DMS79 (cell line): Measurements from ENCODE around the gene DNAH1.
A peak's percentile ranks its signal among the peaks of the same experiment; 100 is the strongest.

ENCODE experiments used
- DNase-seq: peaks from one replicate; lab custom pipeline; 2025; lab: John Stamatoyannopoulos, UW

The DNAH1 gene

DNA sequence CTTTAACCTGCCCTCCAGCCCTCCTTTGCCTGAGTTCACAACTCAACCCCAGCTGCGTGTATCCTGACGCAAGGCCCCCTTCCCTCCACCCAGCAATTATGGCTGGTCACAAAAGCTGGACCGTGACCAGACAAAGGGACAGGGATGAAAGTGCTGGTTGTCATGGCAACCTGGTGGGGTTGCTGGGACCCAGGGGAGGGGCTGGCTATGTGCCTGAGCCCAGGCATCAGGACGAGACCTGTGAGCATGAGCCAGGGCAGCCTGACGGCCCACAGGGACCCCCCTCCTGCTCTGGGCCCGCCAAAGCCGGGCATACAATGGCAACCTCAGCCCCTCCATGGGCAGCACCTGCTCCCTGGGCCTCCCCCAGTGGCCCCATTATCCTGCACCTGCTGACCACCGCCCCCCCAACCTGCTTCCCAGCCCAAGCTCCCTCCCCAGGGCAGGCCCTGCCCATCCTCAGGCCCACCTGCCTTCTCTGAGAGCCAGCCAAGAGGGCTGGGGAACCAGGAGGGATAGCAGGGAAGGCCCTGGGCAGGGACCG lies 4.5 kb upstream of the DNAH1 start:
- no peak for DNase-seq

DNA sequence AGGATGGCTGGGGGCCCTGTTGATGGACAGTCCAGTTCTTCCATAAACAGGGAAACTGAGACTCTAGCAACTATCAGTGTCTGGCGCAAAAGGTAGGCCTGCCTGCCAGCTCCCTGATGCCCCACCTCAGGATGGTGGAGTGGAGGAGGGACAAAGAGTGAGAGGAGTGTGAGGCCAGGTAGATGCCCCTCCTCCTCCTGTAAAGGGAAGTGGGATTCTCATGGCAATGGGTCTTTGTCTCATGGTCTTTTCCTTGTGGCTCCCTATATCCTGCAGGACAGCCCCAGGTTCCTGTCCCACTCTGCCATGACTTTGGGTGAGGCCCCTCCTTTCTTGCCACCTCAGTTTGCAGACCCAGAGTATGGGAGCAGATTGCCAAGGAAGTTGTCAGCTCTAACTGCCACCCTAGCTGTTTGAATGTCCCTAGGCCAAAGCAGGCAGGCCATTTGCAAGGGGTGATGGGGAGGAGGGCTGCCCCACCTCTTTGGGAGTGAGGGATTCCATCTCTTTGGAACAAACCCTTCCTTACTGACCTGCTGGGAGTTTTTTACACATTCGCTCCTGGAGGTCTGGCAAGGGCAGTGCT lies 2.8 kb upstream of the DNAH1 start:
- no peak for DNase-seq

DNA sequence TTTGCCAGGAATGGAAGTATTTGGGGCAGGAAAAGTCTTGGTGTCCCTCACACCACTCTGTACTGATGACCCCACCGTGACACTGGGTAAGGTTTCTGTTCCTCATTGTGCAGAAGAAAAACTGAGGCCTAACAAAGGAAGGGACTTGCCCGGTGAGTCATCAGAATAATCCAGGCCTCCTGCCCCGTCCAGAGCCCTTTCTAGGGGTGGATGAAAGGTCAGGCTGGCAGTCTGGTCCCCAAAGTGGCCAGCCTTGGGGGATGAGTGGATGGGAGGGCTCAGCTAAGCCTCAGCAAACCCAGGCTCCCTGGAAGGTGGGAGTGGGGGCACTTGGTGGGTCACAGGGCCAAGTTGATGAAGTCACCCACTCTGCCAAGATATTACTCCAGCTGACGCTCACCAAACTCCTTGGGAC lies 2.3 kb upstream of the DNAH1 start:
- no peak for DNase-seq

DNA sequence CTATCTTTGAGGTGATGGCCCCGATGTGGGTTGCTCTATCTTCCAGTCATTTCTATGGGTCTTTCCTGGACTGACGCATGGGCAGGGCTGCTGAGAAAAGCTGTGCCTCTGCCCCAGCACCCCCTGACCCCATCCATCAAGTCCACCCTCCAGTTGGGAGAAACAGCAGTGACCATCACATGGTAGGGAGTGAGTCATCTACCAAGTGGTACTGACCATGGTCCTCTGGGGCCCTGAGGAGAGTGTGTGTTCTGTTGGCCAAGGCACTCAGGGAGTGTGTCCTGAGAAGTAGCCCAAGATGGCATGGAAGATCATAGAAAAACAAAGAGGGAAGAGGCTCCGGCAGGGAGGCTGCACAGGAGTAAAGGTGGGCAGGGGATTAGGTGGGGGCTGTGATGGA lies 1.6 kb upstream of the DNAH1 start:
- no peak for DNase-seq

DNA sequence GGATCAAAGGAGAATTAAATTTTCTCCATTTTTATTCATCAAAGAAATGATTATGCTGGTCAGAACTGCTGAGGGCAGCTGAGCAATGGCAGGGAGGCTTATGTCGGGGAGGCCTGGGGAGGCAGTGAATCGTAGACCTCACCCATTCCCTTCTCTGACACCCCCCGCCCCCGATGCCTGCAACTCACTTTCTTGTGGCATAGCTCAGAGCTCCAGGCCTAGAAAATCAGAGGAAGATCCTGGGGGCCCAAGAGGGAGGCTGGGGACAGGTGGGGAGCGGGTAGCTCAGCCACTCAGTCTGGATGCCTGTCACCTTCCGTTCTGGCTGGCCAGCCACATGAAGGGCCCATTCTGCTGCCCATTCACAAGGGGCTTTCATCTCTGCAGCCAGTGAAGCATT lies 1.1 kb upstream of the DNAH1 start:
- no peak for DNase-seq

DNA sequence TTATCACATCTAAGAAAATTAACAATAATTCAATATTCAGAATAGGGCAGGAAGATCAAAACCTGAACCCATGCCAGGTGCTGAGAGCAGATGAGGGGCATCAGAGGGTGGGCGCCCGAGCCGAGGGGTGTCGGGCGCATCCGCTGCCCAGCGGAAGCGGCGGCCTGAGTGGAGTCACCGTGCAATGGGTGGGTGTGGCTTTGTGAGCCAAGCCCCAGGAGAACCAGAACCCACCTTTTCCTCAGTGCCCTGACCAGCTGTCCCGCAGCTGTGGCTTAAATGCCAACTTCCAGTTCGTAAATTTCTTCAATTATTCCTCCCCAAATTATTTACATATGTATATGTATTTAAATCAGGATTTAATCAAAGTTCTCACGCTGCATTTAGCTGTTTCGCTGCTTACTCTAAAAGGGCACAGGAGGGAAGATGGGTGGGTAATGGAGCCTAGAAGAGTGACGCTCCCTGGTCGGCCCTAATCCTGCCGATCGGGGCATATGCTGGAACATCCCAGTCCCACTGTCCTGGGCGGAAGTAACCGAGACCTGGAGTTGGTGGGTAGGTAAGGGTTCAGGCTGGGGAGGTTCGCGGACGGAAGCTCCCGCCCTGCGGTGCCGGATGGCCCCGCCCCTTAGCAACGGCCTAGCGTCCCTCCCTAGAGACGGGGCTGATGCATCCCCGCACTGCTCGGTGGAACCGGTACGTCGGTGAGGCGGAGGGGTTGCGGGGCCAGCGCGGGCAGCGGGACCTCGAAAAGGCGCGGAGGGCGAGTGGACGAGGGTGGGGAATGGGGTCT lies 1.3 kb downstream of the DNAH1 start:
- peak; percentile 16 for DNase-seq

DNA sequence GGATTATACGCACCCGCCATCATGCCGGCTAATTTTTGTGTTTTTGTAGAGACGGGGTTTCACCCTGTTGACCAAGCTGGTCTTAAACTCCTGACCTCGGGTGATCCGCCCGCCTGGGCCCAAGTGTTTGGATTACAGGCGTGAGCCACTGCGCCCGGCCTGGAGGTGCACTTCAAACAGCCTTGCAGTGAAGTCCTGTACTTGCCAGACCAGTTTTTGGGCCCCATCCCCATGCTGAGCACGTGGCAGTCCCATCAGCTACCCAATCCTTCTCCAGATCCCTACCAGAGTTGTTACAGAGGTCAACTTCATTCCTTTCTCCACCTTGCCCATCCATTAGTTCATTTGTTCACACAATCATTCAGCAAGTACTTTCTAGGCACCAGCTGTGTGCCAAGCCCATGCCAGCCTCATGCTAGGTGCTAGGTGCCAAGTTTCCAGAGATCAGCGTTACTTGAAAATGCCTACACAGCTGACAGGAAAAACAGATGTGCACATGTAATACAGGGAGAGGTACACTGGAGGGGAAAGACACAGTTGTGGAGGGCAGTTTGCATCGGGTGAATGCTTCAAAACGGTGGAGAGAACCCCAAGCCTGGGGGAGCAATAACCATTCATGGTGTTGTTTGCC lies 2.2 kb downstream of the DNAH1 start:
- no peak for DNase-seq

DNA sequence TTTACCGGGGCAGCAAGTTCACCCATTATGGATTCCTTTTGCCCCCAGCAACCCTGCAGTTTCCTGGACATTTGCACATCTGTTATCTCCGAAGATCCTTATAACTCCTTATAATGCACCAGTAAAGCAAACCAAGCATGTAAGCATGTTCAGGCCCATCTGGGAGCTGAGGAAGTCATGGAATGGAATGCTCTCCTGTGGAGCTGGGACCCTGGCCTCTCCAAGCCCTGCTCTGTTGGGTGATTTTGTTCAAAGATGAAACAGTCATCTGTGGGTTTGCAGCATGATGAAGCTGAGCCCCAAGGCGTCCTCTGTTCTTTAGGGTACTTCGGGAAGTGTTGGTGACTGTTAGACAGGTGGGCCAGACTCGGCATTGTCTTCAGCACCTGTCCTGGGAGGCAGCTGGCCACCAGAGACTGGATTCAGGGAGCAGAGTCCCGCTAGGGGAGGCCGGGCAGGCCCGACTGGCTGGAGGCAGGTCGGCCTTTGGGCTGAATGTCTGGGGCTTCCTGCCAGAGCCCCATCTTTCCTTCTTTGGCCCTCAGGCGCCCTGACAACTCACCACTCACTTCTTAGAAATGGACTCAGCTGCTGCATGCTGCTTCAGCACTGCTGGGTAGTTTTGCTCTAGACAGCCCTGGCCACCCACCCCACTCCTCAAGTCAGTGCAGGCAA lies 3.9 kb downstream of the DNAH1 start:
- DNase-seq = no peak

DNA sequence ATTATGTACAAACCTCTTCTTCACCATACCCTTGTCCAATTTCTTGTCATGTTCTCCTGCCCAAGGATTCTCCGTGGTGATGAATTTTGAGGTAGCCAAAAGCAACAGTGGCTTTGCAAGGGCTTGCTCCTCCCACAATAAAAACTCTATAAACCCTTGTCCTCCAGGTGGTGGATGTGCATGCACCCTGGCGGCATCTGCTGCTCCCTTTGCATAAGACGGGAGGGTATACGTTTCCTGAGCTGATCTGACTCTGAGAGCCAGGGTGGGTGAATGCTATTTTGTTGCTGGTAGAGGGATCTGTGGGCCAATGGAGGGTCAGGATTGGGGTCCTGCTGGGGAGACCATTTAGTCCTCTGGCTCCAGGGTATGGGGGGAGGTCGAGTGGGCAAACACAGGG lies 5.4 kb downstream of the DNAH1 start:
- DNase-seq = no peak

DNA sequence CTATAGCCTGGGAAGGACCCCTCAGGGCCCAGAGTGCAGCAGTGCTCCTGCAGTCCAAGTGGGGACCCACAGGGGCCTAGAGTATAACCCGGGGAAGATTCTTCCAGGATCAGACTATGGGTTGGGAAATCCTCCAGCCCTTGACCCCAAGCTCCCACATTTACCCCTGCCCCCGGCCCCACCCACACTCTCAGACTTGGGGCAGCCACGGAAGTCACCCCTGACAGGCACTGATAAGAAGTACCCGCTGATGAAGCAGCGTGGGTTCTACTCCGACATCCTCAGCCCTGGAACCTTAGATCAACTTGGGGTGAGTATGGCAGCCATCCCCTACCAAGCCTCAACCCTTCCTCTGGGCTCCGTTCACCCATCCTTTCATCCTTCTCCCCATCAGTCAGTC lies 6.3 kb downstream of the DNAH1 start:
- no peak for DNase-seq

DNA sequence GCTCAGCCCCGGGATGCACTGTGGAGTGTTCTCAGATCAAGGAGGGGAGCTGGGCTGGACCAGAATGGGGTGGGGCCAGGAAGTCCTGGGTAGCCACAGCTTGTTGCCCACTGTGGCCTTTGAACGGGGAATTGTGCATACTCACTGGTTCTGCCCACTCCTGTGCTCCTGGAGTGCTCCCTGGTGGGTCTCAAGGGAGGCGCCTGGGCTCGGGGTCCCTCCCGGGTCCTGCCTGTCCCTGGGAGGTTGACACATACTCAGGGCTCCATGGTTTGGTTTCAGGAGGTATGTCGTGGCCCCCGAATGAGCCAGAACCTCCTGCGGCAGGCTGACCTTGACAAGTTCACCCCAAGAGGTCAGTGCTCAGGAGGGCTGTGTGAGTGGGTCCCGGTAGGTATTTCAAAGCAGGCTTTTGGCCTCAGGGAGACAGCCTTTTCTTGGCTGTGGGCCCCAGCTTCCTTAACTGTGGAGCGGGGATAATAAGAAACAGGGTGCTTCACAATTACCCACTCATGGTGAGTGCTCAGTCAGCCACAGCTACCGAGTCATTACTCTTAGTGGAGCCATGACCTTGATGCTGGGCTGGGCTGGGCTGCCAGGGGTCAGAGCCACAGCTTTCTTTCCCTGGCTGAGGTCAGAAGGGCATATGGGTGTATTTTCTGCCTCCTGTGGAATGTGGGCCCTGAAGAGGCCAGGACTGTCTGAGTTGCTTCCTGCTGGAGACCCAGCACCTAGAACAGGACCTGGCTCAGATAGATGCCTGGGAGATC lies 7.6 kb downstream of the DNAH1 start:
- no peak for DNase-seq

DNA sequence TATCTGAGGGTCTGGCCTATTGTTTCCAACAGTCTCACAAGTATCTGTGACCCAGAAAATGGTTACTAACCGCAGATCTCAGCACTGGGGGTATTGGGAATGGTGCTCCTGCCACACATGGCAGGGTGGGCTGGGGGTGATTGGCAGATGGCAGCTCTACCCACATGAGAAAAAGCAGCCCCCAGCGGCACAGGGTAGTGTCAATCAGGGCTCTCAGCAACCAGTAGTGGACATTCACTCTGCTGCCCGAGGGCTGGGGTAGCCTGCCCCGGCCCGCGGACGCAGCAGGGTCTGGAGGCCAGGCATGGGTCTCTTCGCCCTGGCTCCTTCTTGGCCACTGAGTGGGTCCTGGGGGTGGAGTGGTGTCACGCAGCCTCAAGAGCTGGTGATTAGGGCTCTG lies 8.6 kb downstream of the DNAH1 start:
- no peak for DNase-seq

DNA sequence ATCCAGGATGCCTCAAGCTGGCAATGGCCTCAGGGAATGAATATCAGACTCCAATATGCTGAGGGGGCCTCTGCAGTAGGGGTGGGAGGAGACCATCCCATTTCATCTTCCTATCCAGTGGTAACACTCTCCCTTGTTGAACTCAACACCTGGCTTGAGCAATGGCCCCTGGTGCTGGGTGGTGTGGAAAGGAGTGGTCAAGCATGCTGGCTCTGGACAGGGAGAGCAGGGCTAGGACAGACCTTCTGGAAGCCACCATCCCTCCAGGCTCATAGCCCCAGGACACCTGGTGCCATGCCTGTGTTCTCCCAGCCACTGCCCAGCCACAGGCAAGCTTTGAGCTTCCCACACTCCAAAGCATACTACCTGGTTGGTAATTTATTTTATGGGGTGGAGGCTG lies 9.6 kb downstream of the DNAH1 start:
- DNase-seq = no peak

DNA sequence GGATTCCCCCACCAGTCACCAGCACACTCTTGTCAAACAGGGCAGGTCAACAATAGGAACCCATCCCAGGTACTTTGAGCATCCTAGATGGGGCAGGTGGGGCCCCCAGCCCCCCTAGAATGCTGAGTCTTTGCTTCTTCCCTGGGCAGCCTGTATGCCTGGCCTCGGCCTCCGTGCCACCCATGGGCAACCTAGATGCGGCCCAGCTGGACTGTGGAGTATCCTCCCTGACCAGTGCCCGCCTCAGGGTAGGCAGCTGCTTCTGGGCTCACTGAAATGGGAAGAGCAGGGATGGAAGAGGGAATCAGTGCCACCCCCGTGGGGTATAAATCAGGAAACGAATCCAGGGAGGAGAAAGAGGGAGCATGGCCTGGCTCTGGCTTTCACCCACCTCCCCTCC lies 10.9 kb downstream of the DNAH1 start:
- no peak for DNase-seq

DNA sequence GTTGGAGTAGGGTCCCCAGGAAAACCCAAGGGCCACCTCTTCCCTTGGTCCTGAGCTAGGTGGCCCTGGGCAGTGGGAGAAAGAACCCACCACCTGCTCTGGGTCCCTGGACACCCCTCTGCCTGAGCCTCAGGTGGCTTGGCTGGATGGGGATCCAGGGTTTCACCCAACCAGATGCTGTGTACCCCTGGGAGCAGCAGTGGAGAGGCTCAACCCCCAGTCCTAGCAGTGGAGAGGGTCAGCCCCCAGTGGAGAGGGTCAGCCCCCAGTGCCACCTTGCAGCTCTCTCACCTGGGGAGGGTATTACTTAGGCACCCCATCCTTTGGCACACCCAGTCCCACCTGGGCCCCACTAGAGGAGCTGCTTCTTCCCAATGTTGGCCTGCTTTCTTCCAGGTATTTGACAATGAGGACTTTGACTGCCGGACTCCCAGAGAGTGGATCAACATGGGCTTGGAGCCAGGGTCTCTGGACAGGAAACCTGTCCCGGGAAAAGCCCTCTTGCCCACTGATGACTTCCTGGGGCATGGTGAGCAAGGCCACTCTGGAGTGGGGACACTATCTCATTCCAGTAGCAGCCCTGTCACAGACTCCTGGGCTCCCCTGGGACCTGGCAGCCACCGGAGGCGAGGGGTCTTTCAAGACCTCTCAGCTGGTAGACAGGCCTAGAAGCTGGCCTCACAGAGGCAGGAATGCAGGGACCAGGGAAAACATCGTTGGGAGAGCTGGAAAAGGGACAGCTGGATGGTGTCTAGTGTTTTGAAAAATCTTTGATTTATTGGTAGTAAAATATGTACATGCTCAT lies 11.6 kb downstream of the DNAH1 start:
- no peak for DNase-seq

DNA sequence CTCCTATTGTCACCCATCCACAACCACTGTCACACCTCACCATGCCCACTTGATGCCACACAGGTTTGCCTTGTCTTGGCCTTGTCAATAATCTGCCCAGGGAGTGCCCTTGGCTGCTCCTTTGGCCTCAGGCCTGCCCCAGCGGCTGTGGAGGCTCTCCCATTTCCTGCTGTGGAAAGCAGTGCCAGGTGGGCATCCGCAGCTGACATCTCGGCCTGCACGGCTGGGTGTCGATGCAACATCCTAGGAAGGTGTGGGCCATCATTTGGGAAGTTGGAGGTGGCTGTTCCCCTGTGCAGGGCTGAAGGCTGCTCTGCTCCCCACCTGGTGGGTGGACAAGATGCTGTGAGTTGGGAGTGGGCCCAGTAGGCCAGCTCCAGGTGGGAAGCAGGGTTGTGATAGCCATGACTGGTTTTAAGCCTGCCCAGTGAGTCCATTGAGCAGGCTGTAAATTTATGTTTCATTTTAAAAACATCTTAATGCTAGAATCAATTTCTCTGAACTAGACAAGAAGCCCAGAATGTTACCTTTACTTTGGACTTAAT lies 12.5 kb downstream of the DNAH1 start:
- no peak for DNase-seq

DNA sequence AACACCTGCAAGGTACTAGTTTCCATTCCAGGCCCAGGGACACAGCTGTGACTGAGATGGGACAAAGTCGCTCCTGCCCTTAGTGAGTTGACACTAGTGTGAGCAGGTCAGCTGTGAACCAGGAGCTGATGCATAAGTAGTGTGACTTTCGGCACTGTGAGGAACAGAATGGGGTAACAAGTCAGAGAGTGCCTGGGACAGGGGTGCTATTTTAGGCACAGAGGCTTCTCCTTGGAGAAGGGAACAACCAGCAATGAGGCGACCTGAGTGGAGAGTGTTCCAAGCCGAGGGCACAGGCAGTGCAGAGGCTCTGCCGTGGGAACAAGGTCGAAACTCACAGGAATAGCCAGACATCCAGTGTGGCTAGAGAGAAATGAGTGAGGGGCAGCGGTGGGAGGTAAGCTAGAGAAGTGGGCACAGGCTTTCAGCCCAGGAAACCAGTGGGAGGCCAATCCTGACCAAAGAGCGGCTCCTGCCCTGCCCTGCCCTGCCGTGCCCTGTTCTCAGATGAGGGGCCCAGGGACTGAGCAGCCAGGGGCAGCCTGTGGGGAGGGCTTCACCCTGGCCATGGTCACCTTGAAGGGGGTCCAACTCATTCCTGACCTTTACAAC lies 14.2 kb downstream of the DNAH1 start:
- DNase-seq = no peak

DNA sequence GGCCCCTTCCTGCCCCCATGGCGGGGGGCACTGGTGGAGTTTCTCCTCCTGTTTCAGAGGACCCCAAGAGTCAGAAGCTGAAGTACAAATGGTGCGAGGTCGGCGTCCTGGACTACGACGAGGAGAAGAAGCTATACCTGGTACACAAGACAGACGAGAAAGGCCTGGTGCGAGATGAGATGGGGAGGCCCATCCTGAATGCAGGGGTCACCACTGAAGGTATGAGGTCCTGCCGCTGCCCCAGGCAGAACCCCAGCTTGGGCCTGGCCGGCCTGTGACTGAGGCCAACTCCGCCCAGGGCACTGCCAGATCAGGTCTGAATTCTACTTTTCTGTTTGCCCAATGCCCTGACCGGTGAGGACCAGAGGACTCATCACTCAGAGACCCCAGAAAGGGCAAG lies 15.0 kb downstream of the DNAH1 start:
- DNase-seq = no peak

DNA sequence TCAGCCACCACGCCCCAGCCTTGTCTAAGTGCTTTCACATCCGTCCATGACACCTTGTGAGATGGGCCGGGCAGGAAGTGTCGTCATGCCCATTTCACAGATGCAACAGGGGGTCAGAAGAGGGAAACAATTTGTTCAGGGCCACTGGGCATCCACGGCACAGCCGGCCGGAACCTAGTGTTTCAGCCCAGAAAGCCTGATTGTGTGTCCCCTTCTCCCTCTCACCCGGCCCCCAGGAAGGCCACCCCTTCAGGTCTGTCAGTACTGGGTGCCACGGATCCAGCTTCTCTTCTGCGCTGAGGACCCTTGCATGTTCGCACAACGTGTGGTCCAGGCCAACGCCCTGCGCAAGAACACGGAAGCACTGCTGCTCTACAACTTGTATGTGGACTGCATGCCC lies 15.8 kb downstream of the DNAH1 start:
- DNase-seq = no peak

DNA sequence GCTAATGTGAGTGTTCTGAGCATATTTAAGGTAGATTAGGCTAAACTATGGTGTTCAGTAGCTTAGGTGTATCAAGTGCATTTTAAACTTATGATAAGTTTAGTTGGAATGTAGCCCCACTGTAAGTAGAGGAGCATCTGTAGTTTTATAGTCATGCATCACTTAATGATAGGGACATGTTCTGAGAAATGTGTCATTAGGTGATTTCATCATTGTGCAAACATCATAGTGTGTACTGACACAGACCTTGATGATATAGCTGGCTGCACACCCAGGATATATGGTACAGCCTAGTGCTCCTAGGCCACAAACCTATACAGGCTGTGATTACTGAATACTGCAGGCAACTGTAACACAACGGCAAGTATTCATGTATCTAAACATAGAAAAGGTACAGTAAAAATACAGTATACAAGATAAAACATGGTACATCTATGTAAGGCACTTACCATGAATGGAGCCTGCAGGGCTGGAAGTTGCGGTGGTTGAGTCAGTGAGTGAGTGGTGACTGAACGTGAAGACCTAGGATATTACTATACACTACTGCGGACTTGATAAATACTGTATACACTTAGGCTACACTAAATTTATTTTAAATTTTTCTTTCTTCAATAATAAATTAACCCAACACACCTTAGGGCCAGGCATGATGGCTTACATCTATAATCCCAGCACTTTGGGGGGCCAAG lies 17.9 kb downstream of the DNAH1 start:
- DNase-seq = no peak
